COR-L47 (cell line): ENCODE measurements around the gene ZDHHC17.
"Not testable (repeated sequence)": the region's sequence is repeated elsewhere in the genome, so short reads cannot be mapped to it uniquely, and the experiment has no call there.

ENCODE experiments used
- DNase-seq: peaks from one replicate; lab custom pipeline; 2025; lab: John Stamatoyannopoulos, UW

The ZDHHC17 gene

DNA sequence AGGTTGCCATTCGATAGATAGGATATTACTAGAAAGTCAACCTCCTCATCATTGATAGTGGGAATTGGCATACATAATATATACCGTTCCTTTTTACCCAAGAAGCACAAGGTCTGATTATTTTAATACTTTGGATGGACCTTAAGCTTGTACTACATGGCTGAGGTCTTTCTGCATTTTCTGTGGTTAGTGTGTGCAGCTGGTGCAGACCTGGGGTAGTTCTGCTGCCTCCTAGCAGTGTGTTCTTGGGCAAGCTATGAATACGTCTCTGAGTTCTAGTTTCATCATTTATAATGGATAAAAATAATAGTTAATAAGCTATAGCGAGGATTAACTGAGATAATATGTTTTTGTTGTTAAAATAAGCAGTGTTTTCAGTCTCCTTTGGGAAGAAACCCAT, 2.2 kb downstream of the ZDHHC17 start:
- no peak for DNase-seq

DNA sequence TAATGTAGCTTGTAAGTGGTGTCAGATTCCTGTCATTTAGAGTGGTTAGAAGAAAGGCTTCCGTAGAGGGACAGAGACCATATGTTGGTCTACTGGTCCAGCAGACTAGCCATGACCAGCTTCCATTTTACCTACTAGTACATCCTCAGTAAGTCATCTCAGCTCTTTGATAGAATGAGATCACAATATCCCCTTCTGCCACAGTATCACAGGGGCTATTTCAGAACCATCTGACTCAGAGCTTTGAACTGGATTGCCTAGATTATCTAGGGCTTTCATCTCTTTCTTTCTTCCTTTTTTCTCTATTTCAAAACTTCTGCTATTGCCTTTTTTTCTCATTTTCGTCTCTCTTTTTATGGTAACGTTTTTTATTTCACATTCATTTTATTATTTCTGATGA, 4.7 kb downstream of the ZDHHC17 start:
- DNase-seq: no peak

DNA sequence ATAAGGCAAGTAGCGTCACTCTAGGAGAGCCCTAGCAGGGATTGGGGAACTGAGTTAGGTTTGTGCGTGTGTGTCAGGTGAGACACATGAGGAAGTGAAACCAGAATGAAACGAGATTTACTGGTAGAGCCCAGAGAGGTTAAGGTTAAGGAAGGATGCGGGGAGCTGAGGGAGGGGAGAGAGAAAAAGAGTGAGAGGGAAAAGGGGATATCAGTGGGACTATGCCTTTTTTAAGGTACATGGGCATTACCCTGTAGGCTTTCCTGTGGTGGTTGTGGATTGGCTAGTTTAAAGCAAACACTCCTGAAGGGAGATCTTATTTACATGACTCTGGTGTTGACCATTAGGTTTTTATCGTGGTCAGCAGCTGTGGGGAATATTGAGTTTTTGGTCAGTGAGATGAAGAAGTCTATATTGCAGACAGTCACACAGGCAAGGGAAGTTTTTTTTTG, 13.9 kb downstream of the ZDHHC17 start:
- DNase-seq: no peak

DNA sequence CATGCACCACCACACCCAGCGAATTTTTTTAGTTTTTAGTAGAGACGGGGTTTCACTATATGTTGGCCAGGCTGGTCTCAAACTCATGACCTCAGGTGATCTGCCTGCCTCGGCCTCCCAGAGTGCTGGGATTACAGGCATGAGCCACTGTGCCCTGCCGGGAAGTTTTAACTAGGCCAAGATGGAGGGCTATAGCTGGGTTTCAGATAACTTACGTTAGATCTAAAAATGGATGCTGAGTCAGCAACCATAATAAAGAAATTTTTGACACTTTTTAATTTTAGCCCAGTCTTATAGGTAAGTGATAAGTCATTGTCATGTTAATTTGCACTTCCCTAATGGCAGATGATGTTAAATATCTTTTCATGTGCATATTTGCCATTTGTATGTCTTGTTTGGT, 14.4 kb downstream of the ZDHHC17 start:
- no peak for DNase-seq

DNA sequence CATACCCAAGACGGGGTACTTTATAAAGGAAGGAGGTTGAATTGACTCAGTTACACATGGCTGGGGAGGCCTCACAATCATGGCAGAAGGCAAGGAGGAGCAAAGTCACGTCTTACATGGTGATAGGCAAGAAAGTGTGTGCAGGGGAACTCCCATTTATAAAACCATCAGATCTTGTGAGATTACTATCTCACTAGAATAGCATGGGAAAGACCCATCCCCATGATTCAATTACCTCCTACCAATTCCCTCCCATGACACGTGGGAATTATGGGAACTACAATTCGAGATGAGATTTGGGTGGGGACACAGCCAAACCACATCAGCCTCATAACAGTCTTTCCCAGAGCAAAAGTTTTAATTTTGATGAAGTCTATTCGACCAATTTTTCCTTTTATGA, 15.4 kb downstream of the ZDHHC17 start:
- DNase-seq: not testable (repeated sequence)

DNA sequence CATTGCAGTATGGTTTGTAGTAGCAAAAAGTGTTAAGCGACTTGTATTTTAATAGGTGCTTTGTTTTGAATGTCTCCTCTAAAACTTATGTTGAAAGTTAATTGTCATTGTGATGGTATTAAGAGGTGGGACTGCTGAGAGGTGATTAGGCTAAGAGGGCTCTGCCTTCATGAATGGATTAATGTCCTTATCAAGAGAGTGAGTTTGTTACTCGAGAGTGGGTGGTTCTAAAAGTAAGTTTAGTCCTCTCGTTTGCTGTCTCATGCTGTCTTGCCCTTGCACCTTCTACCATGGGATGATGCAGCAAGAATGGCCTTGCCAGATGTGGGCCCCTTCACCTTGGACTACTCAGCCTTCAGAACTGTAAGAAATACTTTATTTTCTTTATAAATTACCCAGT, 17.4 kb downstream of the ZDHHC17 start:
- DNase-seq: no peak

DNA sequence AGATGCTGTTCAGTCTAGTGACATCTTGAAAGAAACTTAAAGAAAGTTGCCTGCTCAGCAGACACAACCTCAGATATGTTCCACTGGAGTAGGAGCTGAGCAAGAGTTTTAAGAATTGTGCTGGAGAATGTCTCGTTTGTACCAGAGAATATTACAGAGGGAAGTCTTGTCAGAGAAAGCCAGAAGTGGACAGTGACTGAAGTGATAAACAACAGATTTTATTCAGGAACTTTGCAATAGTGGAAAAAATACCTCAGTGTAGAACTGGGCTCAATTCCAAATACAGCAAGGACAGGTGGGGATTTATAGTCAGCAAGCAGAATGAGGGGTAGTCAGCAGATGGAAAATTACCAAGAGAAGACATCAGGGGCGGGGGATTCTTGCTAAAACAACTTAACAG, 18.6 kb downstream of the ZDHHC17 start:
- no peak for DNase-seq

DNA sequence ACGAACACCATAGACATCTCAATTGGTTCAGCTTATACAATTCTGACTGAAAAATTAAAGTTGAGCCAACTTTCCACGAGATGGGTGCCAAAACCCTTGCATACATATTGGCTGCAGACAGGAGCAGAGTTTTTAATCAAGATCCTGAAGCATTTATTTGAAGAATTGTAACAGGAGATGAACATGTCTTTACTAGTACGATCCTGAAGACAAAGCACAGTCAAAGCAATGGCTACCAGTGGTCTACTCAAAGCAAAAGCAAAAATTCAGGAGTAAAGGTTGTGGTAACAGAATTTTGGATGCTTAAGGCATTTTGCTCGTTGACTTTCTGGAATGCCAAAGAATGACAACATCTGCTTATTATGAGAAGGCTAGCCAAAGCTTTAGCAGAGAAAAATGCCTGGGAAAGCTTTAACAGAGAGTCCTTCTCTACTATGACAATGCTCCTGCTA, 20.7 kb downstream of the ZDHHC17 start:
- DNase-seq: no peak

DNA sequence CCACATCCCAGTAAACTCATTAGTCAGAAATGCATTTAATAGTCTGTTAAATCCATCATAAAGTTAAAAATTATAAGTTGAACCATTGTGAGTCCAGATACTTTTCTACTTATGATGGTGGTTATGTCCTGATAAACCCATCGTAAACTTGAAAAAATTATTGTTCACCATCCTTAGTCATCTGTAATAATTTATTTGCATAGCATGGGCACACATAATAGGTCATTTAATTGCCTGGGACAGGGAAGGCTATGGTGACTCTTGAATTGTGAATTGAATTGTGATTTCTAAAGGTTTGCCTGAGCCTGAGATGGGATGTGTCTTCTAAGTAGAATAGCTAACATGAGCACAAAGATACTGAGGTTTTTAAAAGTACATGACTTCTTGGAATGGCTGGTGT, 21.5 kb downstream of the ZDHHC17 start:
- no peak for DNase-seq

DNA sequence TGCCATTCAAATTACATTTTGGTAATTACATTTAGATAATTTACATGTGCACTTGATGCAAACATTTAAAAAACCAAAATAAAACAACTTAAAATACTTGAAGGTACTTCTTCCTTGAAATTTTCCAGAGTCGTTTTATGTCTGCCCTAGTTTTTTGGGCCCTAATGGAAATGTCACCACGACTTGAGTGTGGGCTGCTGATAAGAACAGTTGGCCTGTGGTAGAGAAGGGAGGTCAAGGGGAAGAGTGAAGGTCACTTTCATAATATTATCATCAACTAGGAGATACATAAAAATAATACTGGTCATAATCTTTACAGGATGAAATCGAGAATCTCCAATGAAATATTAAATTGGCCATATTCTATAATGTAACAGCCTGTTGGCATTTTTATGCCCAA, 23.1 kb downstream of the ZDHHC17 start:
- DNase-seq: no peak

DNA sequence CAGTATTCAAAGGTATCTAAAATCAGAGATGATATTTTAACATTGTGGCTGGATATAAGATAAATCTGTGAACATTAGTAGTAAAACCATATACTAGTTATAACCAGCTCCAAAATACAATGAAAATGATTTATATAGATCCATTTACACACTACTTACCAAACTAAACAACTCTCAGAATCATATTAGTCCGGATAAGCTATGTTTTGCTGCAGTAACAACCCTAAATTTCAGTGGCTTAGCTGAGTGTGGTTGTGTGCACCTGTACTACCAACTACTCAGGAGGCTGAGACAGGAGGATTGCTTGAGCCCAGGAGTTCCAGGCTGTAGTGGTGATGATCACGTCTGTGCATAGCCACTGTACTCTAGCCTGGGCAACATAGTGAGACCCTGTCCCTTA, 23.8 kb downstream of the ZDHHC17 start:
- DNase-seq: no peak

DNA sequence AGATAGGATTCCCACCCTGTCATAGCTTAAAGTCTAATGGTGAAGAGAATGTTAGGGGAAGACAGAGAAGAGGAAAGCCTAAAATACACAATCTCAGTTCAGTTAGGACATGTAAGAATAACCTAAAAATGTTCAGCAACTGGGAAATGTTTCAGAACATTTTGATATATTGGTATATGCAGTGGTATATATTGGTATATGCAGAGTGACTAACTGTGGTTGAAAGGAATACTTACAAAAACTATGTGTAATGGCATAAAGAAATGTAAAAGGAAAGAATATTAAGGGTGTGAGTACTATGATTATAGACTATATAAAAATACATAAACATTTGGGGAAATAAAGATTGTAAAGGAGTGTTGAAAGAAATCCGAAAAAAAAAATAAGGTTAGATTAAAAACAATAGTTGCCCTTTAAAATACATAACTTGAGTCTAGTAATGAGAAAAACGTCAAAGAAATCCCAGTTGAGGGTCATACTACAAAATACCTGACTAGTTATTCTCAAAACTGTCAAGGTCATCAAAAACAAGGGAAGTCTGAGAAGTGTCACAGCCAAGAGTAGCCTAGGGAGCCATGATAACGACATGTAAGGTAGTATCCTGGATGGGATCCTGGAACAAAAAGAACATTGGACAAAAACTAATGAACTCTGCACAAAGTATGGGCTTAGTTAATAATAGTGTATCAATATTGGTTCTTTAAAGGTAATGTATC, 25.6 kb downstream of the ZDHHC17 start:
- DNase-seq: no peak

DNA sequence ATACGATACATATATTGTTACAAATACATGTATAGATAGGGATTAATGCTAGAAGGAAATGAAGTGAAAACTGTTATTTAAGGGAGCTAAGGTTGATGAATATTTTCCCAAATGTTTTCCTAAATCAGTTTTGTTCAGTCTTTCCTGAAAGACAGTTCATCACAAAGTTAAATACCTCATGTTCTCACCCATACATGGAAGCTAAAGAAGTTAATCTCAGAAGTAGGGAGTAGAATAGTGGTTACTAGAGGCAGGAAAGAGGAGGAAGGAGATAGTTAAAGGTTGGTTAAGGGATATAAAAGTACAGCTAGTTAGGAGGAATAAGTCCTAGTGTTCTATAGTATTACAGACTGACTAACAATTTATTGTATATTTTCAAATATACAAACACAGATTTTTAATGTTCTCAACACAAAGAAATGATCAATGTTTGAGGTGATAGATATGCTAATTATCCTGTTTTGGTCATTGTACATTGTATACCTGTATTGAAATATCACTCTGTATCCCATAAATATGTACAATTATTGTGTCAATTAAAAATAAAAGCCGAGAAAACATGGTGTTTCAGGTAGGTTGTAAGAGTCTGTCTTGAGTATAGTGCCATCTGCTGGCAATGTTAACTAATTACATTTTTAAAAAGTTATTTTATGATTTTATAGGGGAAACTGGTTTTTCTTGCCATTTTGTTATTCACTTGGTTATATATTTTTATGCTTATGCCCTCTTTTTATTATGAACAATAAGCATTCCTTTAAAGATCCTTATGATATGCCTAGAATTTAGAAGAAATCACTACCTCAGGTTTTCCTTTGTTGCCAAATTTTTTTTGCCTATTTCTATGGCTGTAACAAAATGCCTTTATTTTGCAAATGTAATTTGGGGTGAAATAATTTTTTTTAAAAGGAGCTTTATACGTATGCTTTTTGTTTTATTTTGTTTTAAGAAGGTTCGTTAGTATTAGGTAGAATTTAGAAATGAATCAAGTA, 26.9 kb downstream of the ZDHHC17 start:
- DNase-seq: no peak

DNA sequence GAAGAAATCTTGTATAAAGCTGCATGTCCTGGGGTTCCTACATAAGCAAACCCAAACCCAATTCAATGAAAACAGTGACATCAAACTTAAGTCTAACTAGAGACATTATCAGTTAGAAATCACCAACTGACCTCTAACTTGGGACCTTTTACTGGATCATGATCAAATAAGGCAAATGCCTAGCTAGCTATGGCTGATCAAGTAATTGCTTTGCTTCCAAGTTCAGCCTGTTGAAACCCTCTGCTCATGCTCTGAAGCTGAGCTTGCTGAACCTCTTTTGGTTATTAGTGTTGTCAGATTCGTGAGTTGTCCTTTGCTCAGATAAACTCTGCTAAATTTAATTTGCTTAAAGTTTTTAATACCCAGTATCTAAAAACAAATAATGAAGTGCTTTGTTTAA, 28.9 kb downstream of the ZDHHC17 start:
- DNase-seq: no peak

DNA sequence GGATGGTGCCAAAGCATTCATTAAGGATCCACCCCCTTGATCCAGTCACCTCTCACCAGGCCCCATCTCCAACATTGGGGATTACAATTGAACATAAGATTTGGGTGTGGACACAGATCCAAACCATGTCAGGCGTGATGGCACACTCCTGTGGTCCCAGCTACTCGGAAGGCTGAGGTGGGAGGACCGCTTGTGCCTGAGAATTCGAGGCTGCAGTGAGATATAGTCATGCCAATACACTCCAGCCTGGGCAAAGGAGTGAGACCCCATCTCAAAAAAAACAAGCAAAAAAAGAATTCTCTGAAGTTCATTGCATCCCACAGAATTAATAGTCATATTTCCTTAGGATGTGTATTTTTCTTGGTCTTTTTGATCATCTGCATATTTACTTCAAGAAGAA, 34.9 kb downstream of the ZDHHC17 start:
- DNase-seq: no peak

DNA sequence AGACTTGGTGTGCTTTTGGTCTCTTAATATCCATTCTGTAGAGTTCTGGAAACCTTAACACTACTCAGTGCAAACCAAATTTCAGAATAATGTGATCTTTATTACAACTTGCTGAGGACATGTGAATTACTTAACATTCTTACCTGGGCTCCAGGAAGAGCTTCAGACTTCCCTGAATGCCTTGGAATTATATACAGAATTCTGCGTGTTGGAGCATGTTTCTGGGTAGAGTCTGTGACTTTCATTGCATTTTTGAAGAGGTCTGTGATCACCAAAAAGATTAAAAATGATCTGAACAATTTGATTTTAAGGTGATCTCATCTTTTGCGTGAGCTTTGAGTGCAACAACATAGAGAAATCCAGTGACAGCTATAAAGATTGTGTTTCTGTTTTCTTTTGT, 35.4 kb downstream of the ZDHHC17 start:
- DNase-seq: no peak

DNA sequence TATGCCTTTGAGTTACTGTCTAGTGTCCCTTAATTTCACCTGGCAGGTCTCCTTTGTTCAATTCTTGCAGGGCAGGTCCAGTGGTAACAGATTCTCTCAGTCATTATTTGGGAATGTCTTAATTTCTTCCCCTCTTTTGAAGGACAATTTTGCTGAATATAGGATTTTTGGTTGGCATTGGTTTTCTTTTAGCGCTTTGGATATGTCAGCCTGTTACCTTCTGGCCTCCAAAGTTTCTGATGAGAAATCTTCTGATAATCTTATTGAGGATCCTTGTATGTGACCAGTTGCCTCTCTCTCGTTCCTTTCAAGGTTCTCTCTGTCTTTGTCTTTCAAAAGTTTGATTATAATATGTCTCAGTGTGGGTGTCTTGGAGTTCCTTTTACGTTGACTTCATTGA, 38.1 kb downstream of the ZDHHC17 start:
- DNase-seq: no peak

DNA sequence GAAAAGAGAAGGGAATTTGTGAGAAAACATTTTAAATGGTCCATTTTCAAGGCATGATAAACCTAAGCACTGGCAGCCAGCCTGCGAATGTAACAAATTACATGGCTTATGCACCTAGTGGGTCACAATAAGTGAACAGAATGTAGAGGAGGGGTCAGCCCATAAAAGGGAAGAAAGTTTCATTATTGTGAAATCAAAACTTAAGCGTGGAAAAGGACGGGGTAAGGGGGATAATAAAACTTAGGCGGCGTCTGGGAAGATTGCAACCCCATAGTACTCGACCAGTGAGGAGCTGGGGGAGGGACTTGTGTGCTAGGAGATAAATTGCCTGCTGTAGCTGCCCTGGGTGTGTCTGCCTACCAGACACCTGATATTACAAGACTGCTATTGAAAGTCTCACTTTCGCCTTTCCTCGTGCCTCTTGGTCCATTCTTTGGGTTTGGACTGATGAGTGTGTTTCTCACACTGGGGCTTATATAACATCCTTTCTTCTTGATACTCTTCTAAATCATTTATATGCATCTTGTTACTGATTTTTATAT, 40.6 kb downstream of the ZDHHC17 start:
- DNase-seq: no peak

DNA sequence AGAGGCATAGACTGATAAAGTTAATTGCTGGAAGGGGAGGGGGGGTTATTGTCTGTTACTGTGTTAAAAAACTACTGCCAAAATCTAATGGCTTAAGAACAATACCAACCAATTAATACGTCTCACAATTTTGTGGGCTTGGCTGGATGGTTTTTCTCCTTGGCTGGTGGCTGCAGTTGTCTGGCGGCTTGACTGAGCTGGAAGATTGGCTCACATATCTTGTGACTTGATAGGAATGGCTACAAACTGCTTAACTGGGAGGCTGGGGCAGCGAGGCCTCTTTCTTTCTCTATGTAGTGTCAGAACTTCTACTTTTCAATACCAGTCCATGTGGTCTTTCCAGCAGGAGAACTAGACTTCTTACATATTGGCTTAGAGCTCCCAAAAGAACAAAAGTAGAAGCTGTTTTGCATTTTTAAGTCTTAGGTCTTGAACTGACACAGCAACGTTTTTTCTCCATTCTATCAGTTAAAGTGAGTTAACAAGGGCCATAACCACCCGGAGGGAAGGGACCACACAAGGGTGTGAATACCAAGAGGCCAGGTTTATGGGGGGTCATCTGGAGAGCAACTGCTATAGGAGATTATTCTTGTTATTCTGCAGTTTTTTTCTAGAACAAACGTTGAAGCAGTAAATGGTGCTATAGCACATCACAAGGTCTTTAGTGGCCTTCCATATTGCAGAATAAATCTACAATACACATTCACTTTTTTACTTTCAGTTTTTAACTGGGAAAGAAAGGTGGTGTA, 46.9 kb downstream of the ZDHHC17 start:
- DNase-seq: no peak

DNA sequence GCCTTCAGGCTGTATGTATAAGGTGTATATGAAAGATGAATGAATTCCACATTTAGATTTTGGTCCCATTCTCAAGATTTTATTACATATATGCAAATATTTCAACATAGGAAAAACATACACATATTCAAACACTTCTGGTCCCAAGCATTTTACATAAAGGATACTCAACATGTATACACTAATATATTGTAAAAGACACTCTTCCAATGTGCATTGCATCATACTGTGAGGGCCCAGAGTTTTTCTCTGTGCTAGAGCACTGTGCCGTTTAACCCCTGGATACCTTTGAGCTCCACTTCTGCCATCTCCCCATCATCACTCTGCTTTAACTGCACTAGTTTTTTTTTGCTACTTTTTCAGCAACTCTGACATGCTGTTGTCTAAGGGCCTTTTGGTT, 48.1 kb downstream of the ZDHHC17 start:
- no peak for DNase-seq

DNA sequence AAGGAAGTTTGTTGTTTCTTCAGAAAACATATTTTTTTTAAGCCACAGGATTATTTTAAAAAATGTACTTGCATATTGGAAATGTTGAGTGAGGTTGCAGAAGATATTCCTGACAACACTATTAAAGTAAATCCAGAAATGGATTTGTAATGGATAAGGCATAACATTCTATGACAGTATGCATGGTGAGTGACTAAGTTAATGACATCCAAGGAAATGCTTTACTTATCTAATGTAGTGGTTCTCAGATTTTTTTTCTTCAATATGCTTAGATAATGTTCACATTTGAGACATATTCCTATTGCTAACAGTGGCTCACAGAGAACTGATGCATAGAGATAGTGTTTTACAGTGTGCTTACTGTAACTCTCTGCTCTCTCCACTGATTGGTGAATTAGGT, 49.4 kb downstream of the ZDHHC17 start:
- no peak for DNase-seq

DNA sequence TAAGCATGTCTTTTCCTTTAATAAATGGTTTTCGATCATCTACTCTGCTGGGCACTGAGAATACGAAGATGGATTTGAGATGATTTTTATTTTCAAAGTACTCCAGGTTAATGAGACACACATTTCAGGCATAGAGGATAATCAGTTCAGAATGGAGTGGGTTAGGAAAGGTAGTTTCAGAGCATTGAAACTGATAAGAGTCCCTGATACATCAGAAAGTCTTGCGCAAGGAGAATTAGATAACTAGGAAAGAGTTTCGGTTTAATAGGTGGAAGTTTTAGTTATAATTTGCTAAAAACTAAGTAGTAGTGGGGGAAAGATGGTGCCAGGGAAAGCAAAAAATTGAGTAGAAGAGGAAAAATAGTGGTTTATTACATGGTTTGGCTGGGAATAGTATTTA, 50.1 kb downstream of the ZDHHC17 start:
- no peak for DNase-seq
